Neural progenitor cell (in vitro differentiated cells): ENCODE data around the gene LZTS2. TPM values are rescaled to one million over a fixed set of nuclear protein-coding genes. Genes with fewer than 3 reads are reported as not detected.

Experiments used
- DNase-seq: peaks from one replicate; pipeline ENCODE4 v3.0.0-alpha.2; 2016; ENCODE audit warnings: low spot score
- H2AFZ ChIP-seq: fragments of 200-600 bp; sonication (generic); replicated peaks from 2 replicates; pipeline ENCODE4 v1.6.1; 2016; ENCODE audit warnings: antibody characterized with exemption
- H3F3A ChIP-seq: fragments of 200-600 bp; sonication (generic); 2 replicates; pipeline ENCODE4 v1.6.1; 2016; ENCODE audit warnings: antibody characterized with exemption, low read depth
- H3K27ac ChIP-seq: fragments of 200-600 bp; sonication (generic); 2 replicates; pipeline ENCODE4 v1.5.1; 2016; ENCODE audit warnings: mild to moderate bottlenecking
- H3K27me3 ChIP-seq: fragments of 200-600 bp; sonication (generic); 2 replicates; pipeline ENCODE4 v1.6.1; 2016; ENCODE audit warnings: mild to moderate bottlenecking, moderate library complexity
- H3K36me3 ChIP-seq: fragments of 200-600 bp; sonication (generic); 2 replicates; pipeline ENCODE4 v1.5.1; 2016
- H3K4me1 ChIP-seq: fragments of 200-600 bp; sonication (generic); 2 replicates; pipeline ENCODE4 v1.6.1; 2016; ENCODE audit warnings: mixed run types
- H3K4me2 ChIP-seq: fragments of 200-600 bp; sonication (generic); 2 replicates; pipeline ENCODE4 v1.6.1; 2016
- H3K4me3 ChIP-seq: fragments of 200-600 bp; sonication (generic); 2 replicates; pipeline ENCODE4 v1.5.1; 2016
- H3K79me2 ChIP-seq: fragments of 200-600 bp; sonication (generic); 2 replicates; pipeline ENCODE4 v1.6.1; 2016; ENCODE audit warnings: low read depth
- H3K9ac ChIP-seq: fragments of 200-600 bp; sonication (generic); 2 replicates; pipeline ENCODE4 v1.6.1; 2016
- H3K9me3 ChIP-seq: fragments of 200-600 bp; sonication (generic); 2 replicates; pipeline ENCODE4 v1.5.1; 2016; ENCODE audit warnings: low read depth
- H4K20me1 ChIP-seq: fragments of 200-600 bp; sonication (generic); 2 replicates; pipeline ENCODE4 v1.6.1; 2016; ENCODE audit warnings: low read depth
- H3K27ac Mint-ChIP-seq: 3 replicates; pipeline ENCODE4 v1.8.0; 2021; ENCODE audit warnings: mixed read lengths
- H3K27me3 Mint-ChIP-seq: 2 replicates; pipeline ENCODE4 v1.8.0; 2022; ENCODE audit warnings: low read depth, mild to moderate bottlenecking, inconsistent platforms, moderate library complexity, mixed read lengths; ENCODE audit not compliant: insufficient read depth
- H3K36me3 Mint-ChIP-seq: 3 replicates; pipeline ENCODE4 v1.8.0; 2021; ENCODE audit warnings: mixed read lengths
- H3K4me1 Mint-ChIP-seq: 3 replicates; pipeline ENCODE4 v1.8.0; 2021; ENCODE audit warnings: mixed read lengths
- H3K4me3 Mint-ChIP-seq: 3 replicates; pipeline ENCODE4 v1.8.0; 2021; ENCODE audit warnings: mild to moderate bottlenecking, moderate library complexity, mixed read lengths
- H3K9me3 Mint-ChIP-seq: 3 replicates; pipeline ENCODE4 v1.8.0; 2020; ENCODE audit warnings: mixed read lengths
- CTCF ChIP-seq: fragments of 200-600 bp; sonication (generic); IDR thresholded peaks from 2 replicates; pipeline ENCODE4 v1.5.1; 2017; ENCODE audit warnings: antibody characterized with exemption, mild to moderate bottlenecking
- EZH2 ChIP-seq: fragments of 200-600 bp; sonication (generic); IDR thresholded peaks from 2 replicates; pipeline ENCODE4 v1.6.1; 2017; ENCODE audit warnings: antibody characterized with exemption, mild to moderate bottlenecking, moderate library complexity
- EZH2phosphoT487 ChIP-seq: fragments of 200-600 bp; sonication (generic); IDR thresholded peaks from 2 replicates; pipeline ENCODE4 v1.6.1; 2017; ENCODE audit warnings: antibody characterized with exemption
- total RNA-seq: library from RNA; depleted of rRNA; stranded (reverse); fragments of >200 nt; gene quantifications from 2 replicates; pipeline ENCODE4 v1.2.3, GENCODE V29; 2015; ENCODE audit warnings: low replicate concordance

The LZTS2 gene
- total RNA-seq, 1 donor from 2014 or later = 34.7 TPM

GRCh38 chr10:101015582-101015973 is 16.0 kb downstream of the LZTS2 start:
- Mint-ChIP-seq H3K36me3 (no peaks in the 10 kb centered on the region), H3K27ac (no peak overlapping the region), H3K4me1 (peaks cover 41% of the 10 kb centered on the region), H3K4me3 (no peak overlapping the region), H3K27me3 (peaks cover 31% of the 10 kb centered on the region), H3K9me3 (no peaks in the 10 kb centered on the region)
- H3K4me3 ChIP-seq = no peak overlapping the region
- peaks cover 20% of the 10 kb centered on the region for H3F3A ChIP-seq
- H3K9ac ChIP-seq = no peak overlapping the region
- H3K9me3 ChIP-seq = no peaks in the 10 kb centered on the region
- no peak overlapping the region for H3K4me2 ChIP-seq
- no peaks in the 10 kb centered on the region for H4K20me1 ChIP-seq
- no peak overlapping the region for H3K27ac ChIP-seq
- peaks cover 63% of the 10 kb centered on the region for H3K27me3 ChIP-seq
- H3K79me2 ChIP-seq = no peaks in the 10 kb centered on the region
- H2AFZ ChIP-seq = no peak overlapping the region
- TF ChIP-seq EZH2 (no peak), CTCF (no peak), EZH2phosphoT487 (no peak)
- no peak for DNase-seq
- H3K4me1 ChIP-seq = peaks cover 16% of the 10 kb centered on the region
- no peaks in the 10 kb centered on the region for H3K36me3 ChIP-seq

- Mint-ChIP-seq H3K4me1 (peaks cover 37% of the 10 kb centered on the region), H3K27me3 (peaks cover 33% of the 10 kb centered on the region), H3K4me3 (no peak overlapping the region), H3K27ac (no peak overlapping the region), H3K36me3 (no peaks in the 10 kb centered on the region), H3K9me3 (no peaks in the 10 kb centered on the region)
- H3K79me2 ChIP-seq = no peaks in the 10 kb centered on the region
- H3K4me3 ChIP-seq = no peak overlapping the region
- H3F3A ChIP-seq = peaks cover 15% of the 10 kb centered on the region
- H3K4me1 ChIP-seq = peaks cover 12% of the 10 kb centered on the region
- no peak for TF ChIP-seq EZH2phosphoT487
- H3K9ac ChIP-seq = no peak overlapping the region
- no peaks in the 10 kb centered on the region for H3K36me3 ChIP-seq
- no peak overlapping the region for H3K4me2 ChIP-seq
- DNase-seq = no peak
- no peak overlapping the region for H3K27ac ChIP-seq
- H3K27me3 ChIP-seq = peaks cover 71% of the 10 kb centered on the region
- H4K20me1 ChIP-seq = no peaks in the 10 kb centered on the region
- H3K9me3 ChIP-seq = no peaks in the 10 kb centered on the region
- no peak overlapping the region for H2AFZ ChIP-seq
Observed at GRCh38 chr10:101016814-101017213, 17.2 kb downstream of the LZTS2 start.

- Histone ChIP-seq H3K4me3 (peak overlapping the region; percentile 26), H3K27me3 (peaks cover 71% of the 10 kb centered on the region), H3K4me1 (peaks cover 9% of the 10 kb centered on the region), H3K79me2 (no peaks in the 10 kb centered on the region), H3K9me3 (no peaks in the 10 kb centered on the region), H3F3A (peaks cover 8% of the 10 kb centered on the region), H3K9ac (no peak overlapping the region), H3K27ac (no peak overlapping the region), H3K36me3 (no peaks in the 10 kb centered on the region), H4K20me1 (no peaks in the 10 kb centered on the region), H3K4me2 (peak overlapping the region; percentile 62), H2AFZ (peak overlapping the region; percentile 30)
- no peak overlapping the region for H3K4me3 Mint-ChIP-seq
- H3K36me3 Mint-ChIP-seq = no peaks in the 10 kb centered on the region
- TF ChIP-seq EZH2 (peak; percentile 82), EZH2phosphoT487 (peak; percentile 70), CTCF (no peak)
- peaks cover 32% of the 10 kb centered on the region for H3K4me1 Mint-ChIP-seq
- peak; percentile 49 for DNase-seq
- H3K9me3 Mint-ChIP-seq = no peaks in the 10 kb centered on the region
- no peak overlapping the region for H3K27ac Mint-ChIP-seq
- H3K27me3 Mint-ChIP-seq = peaks cover 33% of the 10 kb centered on the region
Observed at GRCh38 chr10:101018118-101018599, 18.6 kb downstream of the LZTS2 start.

- Mint-ChIP-seq H3K9me3 (no peaks in the 10 kb centered on the region), H3K27me3 (peaks cover 33% of the 10 kb centered on the region), H3K4me3 (no peak overlapping the region), H3K36me3 (no peaks in the 10 kb centered on the region), H3K27ac (no peak overlapping the region), H3K4me1 (peaks cover 28% of the 10 kb centered on the region)
- H2AFZ ChIP-seq = peak overlapping the region; percentile 30
- H3K79me2 ChIP-seq = no peaks in the 10 kb centered on the region
- no peaks in the 10 kb centered on the region for H3K9me3 ChIP-seq
- H3K4me3 ChIP-seq = peak overlapping the region; percentile 26
- H4K20me1 ChIP-seq = no peaks in the 10 kb centered on the region
- DNase-seq = peak; percentile 93
- no peaks in the 10 kb centered on the region for H3K36me3 ChIP-seq
- peaks cover 71% of the 10 kb centered on the region for H3K27me3 ChIP-seq
- H3K9ac ChIP-seq = no peak overlapping the region
- TF ChIP-seq EZH2phosphoT487 = peak; percentile 60
- TF ChIP-seq CTCF = peak; percentile 83
- peak; percentile 33 for TF ChIP-seq EZH2
- H3F3A ChIP-seq = peaks cover 8% of the 10 kb centered on the region
- no peak overlapping the region for H3K27ac ChIP-seq
- peak overlapping the region; percentile 62 for H3K4me2 ChIP-seq
- peaks cover 9% of the 10 kb centered on the region for H3K4me1 ChIP-seq
Observed at GRCh38 chr10:101018600-101019439, 19.2 kb downstream of the LZTS2 start.
